NCI-H128 (cell line): ENCODE measurements around the gene DNASE1L2.

Experiments used
- DNase-seq: peaks from one replicate; lab custom pipeline; 2025; ENCODE audit not compliant: unreplicated experiment; lab: John Stamatoyannopoulos, UW

DNASE1L2 gene

DNA sequence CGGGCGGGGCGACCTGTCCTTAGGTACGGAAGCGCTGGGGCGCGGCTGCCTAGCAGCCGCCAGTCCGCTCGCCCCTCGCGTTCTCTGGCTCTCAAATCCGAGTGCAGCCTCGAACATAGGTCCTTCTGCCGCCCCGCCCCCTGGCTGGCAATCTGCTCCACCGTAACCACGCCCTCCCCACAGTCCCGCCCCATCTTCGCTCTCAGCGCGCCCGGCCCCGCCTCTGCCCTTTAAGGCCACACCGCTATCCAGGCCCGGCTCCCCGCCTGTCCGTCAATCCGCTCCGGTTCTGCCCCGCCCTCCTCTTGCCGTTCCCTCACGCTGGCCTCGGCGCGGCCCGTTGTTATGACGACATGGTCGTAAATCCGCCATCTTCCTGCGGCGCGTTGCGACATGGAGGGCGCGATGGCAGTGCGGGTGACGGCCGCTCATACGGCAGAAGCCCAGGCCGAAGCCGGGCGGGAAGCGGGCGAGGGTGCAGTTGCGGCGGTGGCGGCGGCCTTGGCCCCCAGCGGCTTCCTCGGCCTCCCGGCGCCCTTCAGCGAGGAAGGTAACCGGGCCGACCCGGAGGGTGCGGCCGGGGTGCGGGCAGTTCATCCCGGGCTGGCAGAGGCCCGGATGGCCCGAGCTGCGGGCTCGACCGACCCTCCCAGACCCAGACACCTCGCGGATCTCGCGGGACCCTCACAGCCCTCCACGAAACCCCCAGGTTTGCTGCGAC, 12.9 kb upstream of the DNASE1L2 start, which contains the start of gene E4F1:
Gene E4F1, plus strand, starts transcription at position 371 of the 721 bp plus-strand sequence. Its CDS starts 23 bp downstream, at position 394.
- DNase-seq: peak; percentile 90

DNA sequence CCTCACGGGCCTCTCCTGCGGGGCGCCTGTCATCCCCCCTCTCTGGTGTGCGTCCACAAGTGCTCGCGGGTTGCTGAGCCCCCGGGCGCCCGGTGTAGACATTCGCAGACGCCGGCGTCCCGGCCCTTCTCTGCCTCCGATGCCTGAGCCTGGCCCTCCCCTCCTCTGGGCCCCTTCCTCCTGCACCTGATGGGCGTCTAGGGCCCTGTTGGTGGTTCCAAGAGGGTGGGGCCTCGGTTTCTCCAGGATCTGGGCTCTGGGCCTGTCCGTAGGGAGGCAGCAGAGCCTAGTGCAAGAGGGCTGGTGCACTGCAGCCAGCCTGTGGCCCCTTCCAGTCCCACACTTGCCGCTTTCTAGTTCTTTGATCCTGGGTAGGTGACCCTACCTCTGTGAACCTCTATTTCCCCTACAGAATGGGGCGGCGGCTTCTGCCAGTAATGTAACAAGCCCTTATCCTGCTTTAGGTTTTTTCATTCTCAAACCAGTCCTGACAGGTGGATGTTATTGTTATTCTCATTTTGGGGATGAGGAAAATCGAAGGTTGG, 12.2 kb upstream of the DNASE1L2 start:
- no peak for DNase-seq

DNA sequence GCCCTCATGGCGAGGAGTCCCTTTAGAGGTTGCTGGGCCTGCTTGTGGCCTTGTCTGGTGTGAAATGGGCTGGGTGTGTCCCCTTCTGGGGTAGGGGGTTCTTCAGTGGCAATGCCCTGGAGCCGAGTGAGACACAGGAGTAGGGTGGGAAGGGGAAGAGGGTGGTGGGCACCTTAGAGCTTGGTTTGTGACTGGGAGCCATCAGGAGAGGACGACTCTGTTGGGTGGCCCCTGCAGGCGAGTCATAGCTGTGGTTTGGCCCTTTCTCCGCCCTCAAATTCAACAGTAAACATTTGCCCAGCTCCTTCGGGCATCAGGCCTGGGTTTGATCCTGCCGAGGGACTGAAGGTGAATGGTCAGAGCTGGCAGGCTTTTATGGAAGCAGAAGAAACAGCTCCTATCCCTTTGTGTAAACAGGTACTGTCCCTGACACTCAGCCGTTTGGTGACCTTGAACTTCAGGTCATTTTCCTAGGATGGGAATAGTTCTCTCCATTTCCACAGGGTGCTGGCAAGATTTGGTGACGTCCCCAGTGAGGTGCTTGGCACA, 9.9 kb upstream of the DNASE1L2 start:
- no peak for DNase-seq

DNA sequence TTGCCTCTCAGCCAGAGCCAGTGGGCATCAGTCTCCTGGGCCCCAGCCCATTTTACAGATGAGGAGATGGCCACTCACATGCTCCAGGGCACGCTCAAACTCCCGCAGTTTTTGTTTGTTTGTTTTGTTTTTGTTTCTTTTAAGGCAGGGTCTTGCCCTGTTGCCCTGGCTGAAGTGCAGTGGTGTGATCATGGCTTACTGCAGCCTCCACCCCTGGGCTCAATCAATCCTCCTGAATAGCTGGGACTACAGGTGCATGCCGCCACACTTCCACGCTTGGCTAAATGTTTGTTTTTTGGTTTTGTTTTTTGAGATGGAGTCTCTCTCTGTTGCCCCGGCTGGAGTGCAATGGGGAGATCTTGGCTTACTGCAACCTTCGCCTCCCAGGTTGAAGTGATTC, 9.3 kb upstream of the DNASE1L2 start:
- DNase-seq: no peak

DNA sequence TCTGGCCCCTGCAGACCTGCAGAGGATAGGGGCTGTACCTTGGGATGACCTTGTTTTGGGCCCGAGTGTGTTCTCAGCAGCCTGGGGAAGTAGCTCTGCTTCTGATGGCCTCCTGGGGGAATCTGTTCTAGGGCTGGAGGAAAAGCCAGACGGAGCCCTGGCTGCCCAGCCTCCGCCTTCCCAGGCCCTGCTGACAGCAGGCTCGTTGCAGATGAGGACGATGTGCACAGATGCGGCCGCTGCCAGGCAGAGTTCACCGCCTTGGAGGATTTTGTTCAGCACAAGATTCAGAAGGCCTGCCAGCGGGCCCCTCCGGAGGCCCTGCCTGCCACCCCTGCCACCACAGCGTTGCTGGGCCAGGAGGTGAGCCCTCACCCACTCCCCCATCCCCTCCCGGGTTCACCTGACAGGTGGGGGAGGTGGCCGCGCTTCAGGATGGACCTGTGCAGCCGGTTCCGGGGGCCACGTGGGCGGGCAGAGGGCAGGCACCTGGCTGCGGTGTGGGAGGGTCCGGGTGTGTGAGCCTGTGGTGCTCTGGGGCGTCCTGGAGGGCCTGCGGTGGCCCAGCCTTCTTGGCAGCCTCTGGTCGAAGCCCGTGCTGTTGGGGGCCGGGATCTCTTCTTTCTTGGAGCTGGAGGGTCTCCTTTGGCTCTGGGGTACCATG, 8.0 kb upstream of the DNASE1L2 start:
- DNase-seq: no peak

DNA sequence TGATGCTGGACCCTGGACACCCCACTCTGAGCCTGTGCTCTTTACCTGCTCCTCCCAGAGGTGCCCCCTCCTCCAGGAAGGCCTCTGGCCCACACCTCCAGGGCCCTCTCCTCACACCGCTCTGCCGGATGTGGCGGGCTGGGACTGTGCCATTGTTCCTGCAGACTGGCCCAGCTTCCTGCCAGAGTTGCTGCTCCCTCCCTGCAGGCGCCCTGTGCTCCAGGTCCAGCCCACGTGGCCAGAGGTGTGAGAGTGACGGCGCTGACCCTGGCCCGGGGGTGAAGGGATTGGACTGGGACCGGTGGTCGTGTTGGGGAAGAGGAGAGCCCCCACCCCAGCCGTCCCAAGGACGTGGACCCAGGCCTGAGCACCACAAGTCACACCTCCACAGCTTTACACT, 7.2 kb upstream of the DNASE1L2 start:
- no peak for DNase-seq

DNA sequence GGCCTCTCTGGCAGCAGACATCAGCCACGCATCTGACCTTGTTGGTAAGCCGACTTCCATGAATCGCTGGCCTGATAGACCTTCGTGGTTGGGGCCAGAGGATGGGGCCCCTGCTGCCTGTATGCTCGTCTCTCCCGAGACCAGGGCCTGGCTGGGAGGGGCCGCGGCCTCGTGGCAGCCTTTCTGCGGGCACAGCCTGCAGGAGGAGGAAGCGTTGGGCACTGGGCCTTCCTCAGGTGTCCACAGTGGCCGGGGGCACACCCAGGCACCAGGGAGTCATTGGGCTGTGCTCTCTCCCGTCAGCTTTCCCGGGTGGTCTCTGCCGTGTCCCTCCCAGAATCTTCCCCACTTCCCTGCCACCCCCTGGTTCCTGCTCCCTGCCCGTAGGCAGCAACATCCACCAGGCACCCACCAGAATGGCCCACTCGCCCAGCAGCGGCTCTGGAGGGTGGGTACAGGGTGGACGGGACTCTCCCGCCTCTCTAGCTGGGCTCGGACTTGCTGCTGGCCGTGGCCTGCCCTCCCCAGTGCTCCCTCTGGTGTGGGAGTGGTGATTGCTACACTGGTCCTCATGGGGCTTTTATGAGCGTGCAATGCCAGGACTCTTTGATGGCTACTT, 6.5 kb upstream of the DNASE1L2 start:
- DNase-seq: no peak

DNA sequence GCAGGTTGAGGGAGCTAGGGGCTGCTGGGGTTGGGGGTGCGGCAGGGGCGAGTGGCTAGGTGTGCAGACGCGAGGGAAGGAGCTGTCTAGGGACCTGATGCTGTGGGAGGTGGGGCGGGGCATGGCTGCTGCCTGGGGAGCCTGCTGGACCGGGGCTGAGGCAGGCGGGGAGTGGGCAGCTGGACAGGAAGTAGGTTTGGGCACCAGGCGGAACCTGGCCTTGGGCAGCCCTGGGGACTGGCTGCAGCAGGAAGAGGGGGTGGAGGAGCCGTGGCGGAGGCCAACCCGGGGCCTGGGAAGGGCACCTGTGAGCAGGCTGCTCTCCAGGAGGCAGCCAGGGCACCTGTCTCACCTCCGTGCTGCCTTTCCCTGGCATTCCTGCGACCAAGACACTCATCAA, 5.9 kb upstream of the DNASE1L2 start:
- DNase-seq: no peak

DNA sequence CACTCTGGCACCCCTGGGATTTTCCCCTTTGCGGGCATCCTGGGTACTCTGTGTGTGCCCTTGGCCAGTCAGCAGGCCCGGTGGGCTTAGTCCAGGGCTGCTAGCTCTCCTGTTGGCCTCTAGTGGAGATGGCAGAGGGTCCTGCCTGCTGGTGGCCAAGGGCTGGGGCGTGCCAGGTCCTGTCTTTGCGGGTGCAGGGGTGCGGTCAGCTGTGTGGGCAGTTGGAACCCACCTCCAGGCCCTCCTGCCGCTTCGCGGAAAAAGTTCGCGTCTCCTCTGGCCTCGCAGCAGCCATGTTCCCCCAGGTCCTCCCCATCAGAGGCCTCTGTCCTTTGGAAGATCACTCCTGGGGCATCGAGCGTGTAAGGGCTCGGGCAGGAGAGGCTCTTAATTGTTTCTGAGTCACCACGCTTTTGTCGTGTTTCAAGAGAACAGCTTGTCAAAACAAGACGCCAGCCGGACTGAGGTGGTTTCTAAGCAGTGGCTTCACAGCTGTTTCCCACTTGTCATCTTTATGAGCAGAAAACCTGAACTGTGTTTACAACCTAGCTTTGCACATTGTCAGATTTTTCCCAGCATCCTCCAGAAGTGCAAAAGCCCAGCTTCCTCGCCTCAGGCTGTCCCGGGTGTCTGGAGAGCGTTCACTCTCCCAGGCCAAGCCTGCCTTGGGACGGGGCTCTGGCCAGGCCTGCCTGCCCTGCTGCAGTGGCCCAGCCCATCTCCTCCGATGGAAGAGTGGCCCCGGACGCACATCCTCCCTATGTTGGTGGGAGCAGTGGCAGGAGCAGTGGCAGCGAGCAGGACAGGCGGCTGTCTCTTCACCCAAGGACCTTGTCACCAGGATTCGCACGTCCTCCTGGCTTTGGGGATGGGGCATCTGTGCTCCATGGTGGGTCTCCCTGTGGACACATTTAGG, 5.0 kb upstream of the DNASE1L2 start:
- DNase-seq: no peak

DNA sequence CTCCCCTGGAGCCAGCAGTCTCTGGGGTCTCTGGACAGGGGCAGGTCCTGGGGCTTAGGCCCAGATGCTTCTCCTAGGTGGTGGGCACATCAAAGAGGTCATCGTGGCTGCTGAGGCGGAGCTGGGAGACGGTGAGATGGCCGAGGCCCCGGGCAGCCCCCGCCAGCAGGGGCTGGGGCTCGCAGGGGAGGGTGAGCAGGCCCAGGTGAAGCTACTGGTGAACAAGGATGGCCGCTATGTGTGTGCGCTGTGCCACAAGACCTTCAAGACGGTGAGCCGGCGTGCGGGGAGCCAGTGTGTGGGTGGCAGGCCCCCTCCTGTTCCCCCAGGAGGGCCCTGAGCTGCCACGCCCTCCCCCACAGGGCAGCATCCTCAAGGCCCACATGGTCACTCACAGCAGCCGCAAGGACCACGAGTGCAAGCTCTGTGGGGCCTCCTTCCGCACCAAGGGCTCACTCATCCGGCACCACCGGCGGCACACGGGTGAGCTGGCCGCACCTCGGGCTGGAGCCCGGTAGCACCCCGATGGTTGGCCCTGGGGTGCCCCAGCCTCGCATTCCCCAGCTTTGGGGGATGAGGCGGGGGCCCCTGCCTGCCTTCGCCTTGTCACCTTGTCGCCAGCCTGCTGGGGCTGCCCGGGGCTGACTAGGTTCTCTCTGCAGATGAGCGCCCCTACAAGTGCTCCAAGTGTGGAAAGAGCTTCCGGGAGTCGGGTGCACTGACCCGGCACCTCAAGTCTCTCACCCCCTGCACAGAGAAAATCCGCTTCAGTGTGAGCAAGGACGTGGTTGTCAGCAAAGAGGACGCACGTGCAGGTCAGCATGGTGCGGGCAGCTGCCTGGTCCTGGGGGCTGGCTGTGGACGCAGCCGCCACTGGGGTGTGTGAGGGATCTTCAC, 3.9 kb upstream of the DNASE1L2 start:
- no peak for DNase-seq

DNA sequence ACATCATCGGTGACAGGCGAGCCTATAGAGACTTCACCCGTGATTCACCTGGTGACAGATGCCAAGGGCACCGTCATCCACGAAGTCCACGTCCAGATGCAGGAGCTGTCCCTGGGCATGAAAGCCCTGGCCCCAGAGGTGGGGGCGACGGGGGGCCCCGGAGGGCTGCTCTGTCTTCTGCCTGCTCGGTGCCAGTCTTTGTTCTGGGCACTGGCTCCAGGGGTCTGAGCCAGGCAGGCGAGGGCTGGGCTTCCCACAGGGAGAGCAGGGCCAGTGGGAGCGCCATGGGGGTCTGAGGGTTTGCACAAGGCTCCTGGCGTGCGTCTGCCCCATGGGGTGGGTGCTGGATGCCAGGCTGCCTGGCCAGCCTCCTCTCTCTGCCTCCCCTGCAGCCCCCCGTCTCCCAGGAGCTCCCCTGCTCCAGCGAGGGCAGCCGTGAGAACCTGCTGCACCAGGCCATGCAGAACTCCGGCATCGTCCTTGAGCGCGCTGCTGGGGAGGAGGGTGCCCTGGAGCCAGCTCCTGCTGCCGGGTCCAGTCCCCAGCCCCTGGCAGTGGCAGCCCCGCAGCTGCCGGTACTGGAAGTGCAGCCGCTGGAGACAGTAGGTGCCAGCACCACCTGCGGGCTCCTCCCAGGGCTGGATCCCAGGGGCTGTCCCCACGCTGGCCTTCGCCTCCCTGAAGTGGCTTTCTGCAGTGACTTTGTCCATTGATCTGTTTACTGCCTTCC, 3.0 kb upstream of the DNASE1L2 start:
- DNase-seq: no peak

DNA sequence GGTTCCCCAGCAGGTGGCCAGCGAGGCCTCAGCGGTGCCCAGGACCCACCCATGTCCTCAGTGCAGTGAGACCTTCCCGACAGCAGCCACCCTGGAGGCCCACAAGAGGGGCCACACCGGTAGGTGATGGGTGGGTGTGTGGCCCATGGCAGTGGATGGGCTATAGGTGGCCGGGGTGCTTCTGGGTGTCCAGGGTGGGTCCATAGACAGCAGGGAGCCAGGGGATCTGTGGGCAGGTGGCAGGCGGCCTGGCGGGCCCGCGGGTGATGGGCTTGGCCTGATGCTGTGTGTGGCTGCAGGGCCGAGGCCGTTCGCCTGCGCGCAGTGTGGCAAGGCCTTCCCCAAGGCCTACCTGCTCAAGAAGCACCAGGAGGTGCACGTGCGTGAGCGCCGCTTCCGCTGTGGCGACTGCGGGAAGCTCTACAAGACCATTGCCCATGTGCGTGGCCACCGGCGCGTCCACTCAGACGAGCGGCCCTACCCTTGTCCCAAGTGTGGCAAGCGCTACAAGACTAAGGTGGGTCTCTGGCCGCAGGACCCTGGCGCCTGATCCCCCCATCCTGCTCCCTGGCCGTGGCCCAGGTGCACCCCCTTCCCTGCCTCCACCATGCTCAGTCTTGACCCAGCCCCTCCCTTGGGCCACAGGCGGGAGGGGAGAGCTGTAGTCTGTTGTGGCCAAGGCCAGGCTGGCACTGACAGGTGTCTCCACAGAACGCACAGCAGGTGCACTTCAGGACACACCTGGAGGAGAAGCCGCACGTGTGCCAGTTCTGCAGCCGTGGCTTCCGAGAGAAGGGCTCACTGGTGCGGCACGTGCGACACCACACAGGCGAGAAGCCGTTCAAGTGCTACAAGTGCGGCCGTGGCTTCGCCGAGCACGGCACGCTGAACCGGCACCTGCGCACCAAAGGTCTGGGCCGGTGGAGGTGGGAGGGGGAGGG, 2.1 kb upstream of the DNASE1L2 start:
- peak; percentile 51 for DNase-seq

DNA sequence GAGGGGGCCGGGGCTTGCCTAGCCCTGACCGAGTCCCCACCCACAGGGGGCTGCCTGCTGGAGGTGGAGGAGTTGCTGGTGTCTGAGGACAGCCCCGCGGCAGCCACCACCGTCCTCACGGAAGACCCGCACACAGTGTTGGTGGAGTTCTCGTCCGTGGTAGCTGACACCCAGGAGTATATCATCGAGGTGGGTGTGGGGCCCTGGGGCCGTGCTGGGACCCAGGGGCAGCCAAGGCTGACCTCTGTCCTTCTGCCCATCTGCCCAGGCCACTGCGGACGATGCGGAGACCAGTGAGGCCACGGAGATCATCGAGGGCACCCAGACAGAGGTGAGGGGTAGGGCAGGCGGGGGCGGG, 1.5 kb upstream of the DNASE1L2 start:
- no peak for DNase-seq

DNA sequence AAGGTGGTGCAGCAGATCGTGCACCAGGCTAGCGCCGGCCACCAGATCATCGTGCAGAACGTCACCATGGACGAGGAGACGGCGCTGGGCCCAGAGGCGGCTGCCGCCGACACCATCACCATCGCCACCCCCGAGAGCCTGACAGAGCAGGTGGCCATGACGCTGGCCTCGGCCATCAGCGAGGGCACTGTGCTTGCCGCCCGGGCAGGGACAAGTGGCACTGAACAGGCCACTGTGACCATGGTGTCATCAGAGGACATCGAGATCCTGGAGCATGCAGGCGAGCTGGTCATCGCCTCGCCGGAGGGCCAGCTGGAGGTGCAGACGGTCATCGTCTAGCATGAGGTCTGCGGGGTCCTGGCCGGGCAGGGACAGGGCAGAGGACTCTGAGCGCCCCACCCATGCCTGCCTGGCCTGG, 1.0 kb upstream of the DNASE1L2 start:
- no peak for DNase-seq

DNA sequence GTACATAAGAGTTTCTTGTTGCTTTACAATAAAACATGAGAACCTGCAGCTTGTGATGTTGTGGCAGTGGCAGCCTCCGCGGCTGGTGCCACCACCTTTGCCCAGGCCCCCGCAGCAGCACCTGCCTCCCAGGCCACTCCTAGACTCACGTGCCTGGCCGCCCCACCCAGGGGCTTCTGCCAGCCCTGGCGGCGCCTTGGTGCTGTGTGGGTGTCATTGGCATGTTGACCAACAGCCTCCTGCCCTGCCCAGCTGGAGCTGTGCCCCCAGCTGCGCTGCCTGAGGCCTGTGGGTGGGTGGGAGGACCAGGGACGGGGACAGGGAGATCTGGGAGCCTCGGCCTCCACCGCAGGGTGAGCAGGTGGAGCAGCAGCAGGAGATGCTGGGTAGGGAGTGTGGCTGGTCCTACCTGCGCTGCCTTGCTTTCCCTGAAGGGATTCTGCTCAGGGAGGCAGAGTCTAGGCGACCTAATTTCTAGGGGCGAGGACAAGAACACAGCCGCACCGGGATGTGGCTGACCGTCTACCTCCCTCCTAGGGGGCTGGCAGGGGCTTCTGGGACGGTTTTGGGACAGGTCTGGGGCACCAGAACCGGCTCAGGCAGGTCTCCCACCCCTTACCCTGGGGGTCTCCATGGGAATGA, 428 bp upstream of the DNASE1L2 start:
- no peak for DNase-seq

DNA sequence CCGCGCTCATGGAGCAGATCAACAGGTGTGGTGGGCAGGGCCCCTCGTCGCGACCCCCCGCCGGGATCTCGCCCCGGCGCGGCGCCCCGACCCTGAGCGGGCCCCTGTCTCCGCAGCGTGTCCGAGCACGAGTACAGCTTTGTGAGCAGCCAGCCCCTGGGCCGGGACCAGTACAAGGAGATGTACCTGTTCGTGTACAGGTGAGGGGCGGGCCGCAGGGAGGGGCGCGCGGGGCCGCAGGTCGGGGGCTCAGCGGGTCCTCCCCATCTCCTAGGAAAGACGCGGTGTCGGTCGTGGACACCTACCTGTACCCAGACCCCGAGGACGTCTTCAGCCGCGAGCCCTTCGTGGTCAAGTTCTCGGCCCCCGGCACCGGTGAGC, 848 bp downstream of the DNASE1L2 start:
- no peak for DNase-seq

DNA sequence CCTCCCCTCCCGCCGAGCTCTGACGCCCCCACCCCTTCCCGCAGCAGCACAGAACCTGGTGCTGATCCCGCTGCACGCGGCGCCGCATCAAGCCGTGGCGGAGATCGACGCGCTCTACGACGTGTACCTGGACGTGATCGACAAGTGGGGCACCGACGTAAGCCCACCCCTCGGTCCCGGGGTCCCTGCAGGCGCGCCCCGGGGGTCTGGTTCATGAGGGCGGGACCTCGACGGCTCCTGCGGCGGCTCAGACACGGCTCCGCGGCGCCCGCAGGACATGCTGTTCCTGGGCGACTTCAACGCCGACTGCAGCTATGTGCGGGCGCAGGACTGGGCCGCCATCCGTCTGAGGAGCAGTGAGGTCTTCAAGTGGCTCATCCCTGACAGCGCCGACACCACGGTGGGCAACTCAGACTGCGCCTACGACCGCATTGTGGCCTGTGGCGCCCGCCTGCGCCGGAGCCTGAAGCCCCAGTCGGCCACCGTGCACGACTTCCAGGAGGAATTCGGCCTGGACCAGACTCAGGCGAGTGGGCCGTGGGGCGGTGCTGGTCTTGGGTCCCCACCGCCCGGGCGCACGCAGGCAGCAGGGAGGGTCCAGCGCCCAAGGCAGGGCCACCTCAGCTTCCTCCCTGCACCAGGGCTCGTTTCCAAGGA, 1.4 kb downstream of the DNASE1L2 start:
- DNase-seq: no peak
